Body of pancreas (tissue), 4 donors: ENCODE data around the gene SCN2B. TPM values are rescaled to one million over a fixed set of nuclear protein-coding genes. Genes with fewer than 3 reads are reported as not detected.

ENCODE experiments used
- ATAC-seq: fragments of 150-250 bp; one replicate; pipeline ENCODE4 v1.9.1; 2016
- DNase-seq, 4 donors: peaks; one replicate each; pipeline ENCODE4 v3.0.0-alpha.2; 2019
- H3K27ac ChIP-seq, 4 donors: fragments of 200-600 bp; sonication (generic); 1 replicate in 3 of 4; 2 replicates in 1 of 4; pipeline versions ENCODE4 v1.5.1 to v1.6.1; 2016 to 2019; ENCODE audit warnings: mild to moderate bottlenecking in 1 of 4, mixed read lengths in 1 of 4, moderate library complexity in 1 of 4
- H3K27me3 ChIP-seq, 2 donors: fragments of 200-600 bp; sonication (generic); one replicate each; pipeline ENCODE4 v1.6.0; 2016; ENCODE audit warnings: mild to moderate bottlenecking in 1 of 2
- H3K36me3 ChIP-seq, 2 donors: fragments of 200-600 bp; sonication (generic); replicated peaks in 1 of 2; 2 replicates each; pipeline ENCODE4 v1.5.1; 2016; ENCODE audit warnings: low read depth in 2 of 2; ENCODE audit not compliant: insufficient read depth in 1 of 2
- H3K4me1 ChIP-seq: fragments of 200-600 bp; sonication (generic); one replicate; pipeline ENCODE4 v1.6.0; 2016
- H3K4me3 ChIP-seq, 2 donors: fragments of 200-600 bp; sonication (generic); 1 replicate in 1 of 2; 2 replicates in 1 of 2; pipeline ENCODE4 v1.5.1; 2016 to 2019
- H3K9me3 ChIP-seq, 3 donors: fragments of 200-600 bp; sonication (generic); 1 replicate in 2 of 3; 2 replicates in 1 of 3; pipeline ENCODE4 v1.5.1; 2016
- POLR2A ChIP-seq, 3 donors: fragments of 450-650 bp; IDR thresholded peaks; one replicate each; pipeline ENCODE4 v1.6.1; 2016; ENCODE audit warnings: antibody characterized with exemption in 3 of 3, mild to moderate bottlenecking in 2 of 3
- WGBS, 2 donors: methylation state at CpG; one replicate each; pipeline ENCODE4 v1.1.5; 2017; 5-methylcytosine and 5-hydroxymethylcytosine counted together
- intact Hi-C: fragments of 100-400 bp; cut with DNase I; formaldehyde crosslinking; loops from one replicate; pipeline ENCODE4 v1.15.1; 2023
- total RNA-seq, 2 donors: library from RNA; depleted of rRNA; stranded (reverse); fragments of >200 nt; gene quantifications; one replicate each; pipeline ENCODE4 v1.1.0, GENCODE V29; 2016
- TF ChIP-seq, protein P1 (sequence below), 7 experiments: fragments of 450-650 bp in 4 of 7; fragments of 200-600 bp in 3 of 7; sonication (generic) in 3 of 7; IDR thresholded peaks; one replicate each; pipeline ENCODE4 v1.5.1; 2016 to 2019; ENCODE audit warnings: antibody characterized with exemption in 7 of 7

The SCN2B gene
- total RNA-seq, 2 donors from 2014 or later, result under 0.01 TPM; not detected in 1

DNA sequence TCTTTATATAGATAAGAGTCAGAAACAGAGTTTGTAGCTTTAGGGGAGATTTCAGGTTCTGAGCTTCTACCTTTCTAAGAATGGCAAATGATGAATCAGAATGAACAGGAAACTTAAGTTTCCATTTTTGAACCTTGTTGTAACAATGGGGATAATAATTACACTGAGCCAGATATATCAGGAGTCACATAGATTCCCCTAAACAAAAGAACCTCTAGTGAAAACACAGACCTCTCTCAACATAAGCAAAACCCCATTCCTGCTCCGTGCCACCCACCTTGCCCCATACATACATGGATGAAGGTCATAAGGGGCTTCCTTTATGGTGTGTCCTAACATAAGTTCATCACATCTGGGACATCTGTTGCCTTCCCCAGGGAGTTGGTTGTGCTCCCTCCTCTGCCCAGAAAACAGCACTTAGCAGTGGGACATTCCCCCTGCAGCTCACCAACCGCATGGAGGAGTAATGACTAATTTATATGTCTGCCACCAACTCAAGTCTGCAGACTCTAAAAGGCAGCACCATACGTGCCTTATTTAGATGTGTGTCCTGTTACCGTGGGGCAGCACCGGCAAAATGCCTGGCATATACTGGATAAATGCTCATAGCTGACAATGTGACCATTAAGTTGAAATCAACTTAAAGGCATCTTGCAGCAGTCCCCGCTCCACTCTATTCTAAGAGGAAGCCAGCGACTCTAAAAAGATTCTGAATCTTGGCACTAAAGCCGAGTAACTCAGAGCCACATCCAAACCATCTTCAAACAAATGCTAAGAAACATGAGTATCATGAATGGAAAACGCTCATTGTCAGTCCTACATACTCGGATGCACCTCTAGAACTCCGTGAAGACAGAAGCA lies 40.4 kb upstream of the SCN2B start:
- H3K4me1 ChIP-seq, result no peaks in the 10 kb centered on the region
- no peak for DNase-seq
- WGBS, 2 donors, result 78 to 81% methylated on average over 10 to 11 of the region's 11 CpGs
- no peaks in the 10 kb centered on the region for H3K36me3 ChIP-seq
- no peaks in the 10 kb centered on the region for H3K9me3 ChIP-seq
- H3K27ac ChIP-seq, result no peak overlapping the region
- H3K4me3 ChIP-seq, result no peak overlapping the region
- intact Hi-C loops, result no loop called here
- TF ChIP-seq POLR2A (IDR thresholded peaks at IDR 0.05), result no peak
- TF ChIP-seq, protein P1, sequence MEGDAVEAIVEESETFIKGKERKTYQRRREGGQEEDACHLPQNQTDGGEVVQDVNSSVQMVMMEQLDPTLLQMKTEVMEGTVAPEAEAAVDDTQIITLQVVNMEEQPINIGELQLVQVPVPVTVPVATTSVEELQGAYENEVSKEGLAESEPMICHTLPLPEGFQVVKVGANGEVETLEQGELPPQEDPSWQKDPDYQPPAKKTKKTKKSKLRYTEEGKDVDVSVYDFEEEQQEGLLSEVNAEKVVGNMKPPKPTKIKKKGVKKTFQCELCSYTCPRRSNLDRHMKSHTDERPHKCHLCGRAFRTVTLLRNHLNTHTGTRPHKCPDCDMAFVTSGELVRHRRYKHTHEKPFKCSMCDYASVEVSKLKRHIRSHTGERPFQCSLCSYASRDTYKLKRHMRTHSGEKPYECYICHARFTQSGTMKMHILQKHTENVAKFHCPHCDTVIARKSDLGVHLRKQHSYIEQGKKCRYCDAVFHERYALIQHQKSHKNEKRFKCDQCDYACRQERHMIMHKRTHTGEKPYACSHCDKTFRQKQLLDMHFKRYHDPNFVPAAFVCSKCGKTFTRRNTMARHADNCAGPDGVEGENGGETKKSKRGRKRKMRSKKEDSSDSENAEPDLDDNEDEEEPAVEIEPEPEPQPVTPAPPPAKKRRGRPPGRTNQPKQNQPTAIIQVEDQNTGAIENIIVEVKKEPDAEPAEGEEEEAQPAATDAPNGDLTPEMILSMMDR (IDR thresholded peaks at IDR 0.05), result no peak
- ATAC-seq, result no peak
- no peaks in the 10 kb centered on the region for H3K27me3 ChIP-seq

DNA sequence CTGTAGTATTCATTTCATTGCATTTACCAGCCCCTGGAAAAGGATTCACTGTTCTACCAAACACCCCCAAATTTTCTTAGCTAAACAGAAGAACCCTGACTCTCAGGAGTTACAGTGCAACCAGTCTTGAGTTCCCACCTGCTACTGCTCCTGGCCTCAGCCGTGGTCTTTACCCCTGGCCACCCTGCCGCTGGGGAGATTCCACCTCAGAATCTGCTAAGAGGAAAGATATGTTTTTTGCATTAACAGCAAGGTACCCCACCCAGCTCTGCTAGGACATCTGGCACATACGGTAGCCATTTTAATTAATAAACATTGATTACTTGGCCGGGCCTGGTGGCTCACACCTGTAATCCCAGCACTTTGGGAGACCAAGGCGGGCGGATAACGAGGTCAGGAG lies 39.3 kb upstream of the SCN2B start:
- no peaks in the 10 kb centered on the region for H3K4me1 ChIP-seq
- H3K36me3 ChIP-seq, result no peaks in the 10 kb centered on the region
- WGBS, 2 donors, result 88 to 89% methylated on average over 7 of the region's 7 CpGs
- H3K4me3 ChIP-seq, result no peak overlapping the region
- no peak overlapping the region for H3K27ac ChIP-seq
- DNase-seq (no peak), ATAC-seq (no peak)
- TF ChIP-seq, protein P1 (IDR thresholded peaks at IDR 0.05), result no peak
- no peak for TF ChIP-seq POLR2A (IDR thresholded peaks at IDR 0.05)
- intact Hi-C loops, result no loop called here
- no peaks in the 10 kb centered on the region for H3K9me3 ChIP-seq
- H3K27me3 ChIP-seq, result no peaks in the 10 kb centered on the region

DNA sequence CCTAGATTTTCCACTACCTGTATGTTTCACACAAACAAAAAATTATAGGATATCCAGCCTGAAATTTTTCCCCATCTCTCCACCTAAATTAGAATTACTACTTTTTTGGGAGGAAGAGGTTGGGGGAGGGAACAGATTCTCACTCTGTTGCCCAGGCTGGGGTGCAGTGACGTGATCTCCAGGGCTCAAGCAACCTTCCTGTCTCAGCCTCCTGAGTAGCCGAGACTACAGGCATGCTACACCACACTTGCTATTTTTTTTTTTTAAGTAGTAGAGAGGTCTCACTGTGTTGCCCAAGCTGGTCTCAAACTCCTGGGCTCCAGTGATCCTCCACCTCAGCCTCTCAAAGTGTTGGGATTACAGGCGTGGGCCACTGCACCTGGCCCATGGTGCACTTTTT lies 38.8 kb upstream of the SCN2B start:
- TF ChIP-seq, protein P1 (IDR thresholded peaks at IDR 0.05), result no peak
- TF ChIP-seq POLR2A (IDR thresholded peaks at IDR 0.05), result no peak
- Histone ChIP-seq H3K4me3 (no peak overlapping the region), H3K9me3 (no peaks in the 10 kb centered on the region), H3K27me3 (no peaks in the 10 kb centered on the region), H3K4me1 (no peaks in the 10 kb centered on the region), H3K36me3 (no peaks in the 10 kb centered on the region), H3K27ac (no peak overlapping the region)
- ATAC-seq, result no peak
- no peak for DNase-seq
- WGBS, 2 donors, result 67 to 72% methylated on average over 3 of the region's 3 CpGs
- intact Hi-C loops, result no loop called here

DNA sequence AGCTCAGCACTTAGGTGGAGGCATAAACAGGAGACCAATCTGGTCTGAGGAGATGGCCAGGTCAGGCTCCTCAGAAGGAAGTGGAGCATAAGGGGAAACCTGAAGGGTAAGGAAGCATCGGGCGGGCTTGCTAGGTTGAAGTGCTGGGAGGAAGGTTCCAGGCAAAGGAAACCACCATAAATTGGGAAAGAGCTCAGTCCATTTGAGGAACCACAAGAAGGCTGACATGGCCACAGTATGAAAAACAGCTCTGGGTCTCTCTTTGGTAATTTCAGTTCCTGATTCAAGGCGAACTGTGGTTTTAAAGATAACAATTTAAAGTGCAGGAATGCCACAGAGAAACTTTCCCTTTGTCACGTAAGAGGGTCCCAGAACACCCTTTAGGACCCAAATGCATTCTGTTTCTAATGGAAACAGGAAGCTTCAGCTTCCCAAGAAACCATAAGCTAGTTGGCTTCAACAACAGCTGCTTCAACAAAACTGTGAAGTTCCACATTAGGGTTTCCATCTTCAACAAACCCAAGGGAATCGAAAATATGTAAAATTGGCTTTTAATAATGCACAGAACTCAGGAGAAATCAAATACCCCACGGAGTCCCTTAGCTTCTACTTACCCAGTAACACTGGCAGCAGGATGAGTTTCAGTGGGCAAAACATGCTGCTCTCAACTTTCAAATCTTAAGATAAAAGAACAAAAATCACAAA lies 37.9 kb upstream of the SCN2B start:
- peak in 1 of 4 donors; percentile 53 for DNase-seq
- WGBS, 2 donors, result 69% methylated on average over 6 of the region's 6 CpGs
- Histone ChIP-seq H3K4me1 (no peaks in the 10 kb centered on the region), H3K4me3 (no peak overlapping the region), H3K27me3 (no peaks in the 10 kb centered on the region), H3K36me3 (no peaks in the 10 kb centered on the region), H3K9me3 (no peaks in the 10 kb centered on the region), H3K27ac (no peak overlapping the region)
- no peak for ATAC-seq
- no peak for TF ChIP-seq POLR2A (IDR thresholded peaks at IDR 0.05)
- TF ChIP-seq, protein P1 (IDR thresholded peaks at IDR 0.05), result no peak
- intact Hi-C loops, result no loop called here
